HG03378 (cell line): Measurements from ENCODE around the gene PDGFA.

Experiments
- ATAC-seq: cut with Tn5 transposase; IDR thresholded peaks from one replicate; pipeline ENCODE4 v1.9.1; 2021; ENCODE audit warnings: mild to moderate bottlenecking, moderate library complexity; ENCODE audit not compliant: unreplicated experiment

The PDGFA gene

GRCh38 chr7:505171-505570 lies 14.5 kb downstream of the PDGFA start:
- ATAC-seq: no peak

- ATAC-seq: no peak
Measured at GRCh38 chr7:504221-505111, 15.2 kb downstream of the PDGFA start.

DNA sequence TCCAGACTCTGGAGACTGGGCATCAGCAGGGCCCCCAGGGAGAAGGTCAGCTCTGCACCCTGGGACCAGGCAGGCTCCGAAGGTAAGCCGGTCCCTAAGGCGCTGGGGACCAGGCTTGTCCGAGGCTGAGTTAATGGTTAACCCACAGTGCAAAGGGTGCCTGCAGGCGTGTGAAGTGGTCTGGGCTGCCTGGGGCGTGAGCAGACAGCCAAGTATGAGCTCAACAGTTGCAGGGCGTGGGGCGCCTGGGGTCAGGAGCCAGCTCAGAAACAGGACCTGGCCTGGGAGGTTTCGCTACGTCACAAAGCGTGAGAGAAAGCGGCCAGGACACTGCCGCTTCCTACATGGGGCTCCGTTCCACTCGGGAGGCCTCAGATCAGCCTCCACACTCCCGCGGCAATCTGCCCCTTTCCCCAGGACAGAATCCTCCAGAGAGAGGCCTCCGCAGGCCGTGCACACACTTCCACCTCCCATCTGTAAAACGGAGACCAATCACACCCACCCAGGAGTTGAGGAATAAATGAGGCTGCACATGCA lies 16.0 kb downstream of the PDGFA start:
- ATAC-seq: no peak

DNA sequence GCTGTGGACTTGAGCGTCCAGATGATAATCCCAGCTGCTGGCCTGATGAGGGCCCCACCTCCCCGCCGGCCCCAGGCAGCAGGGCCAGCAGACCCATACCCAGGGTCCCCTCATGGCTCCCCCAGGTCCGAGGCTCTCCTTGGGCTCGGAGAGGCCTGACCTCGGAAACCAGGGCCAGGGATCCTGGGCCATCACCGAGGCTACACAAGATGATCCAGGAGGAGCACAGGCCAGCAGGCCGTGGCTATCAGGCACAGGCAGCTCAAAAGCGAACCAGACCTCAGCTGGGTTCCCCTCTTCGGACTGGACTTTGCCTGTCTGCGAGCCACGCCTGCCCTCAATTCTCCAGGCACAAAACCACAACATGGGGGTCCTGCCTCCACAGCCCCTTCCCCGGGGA lies 17.4 kb downstream of the PDGFA start:
- no peak for ATAC-seq

DNA sequence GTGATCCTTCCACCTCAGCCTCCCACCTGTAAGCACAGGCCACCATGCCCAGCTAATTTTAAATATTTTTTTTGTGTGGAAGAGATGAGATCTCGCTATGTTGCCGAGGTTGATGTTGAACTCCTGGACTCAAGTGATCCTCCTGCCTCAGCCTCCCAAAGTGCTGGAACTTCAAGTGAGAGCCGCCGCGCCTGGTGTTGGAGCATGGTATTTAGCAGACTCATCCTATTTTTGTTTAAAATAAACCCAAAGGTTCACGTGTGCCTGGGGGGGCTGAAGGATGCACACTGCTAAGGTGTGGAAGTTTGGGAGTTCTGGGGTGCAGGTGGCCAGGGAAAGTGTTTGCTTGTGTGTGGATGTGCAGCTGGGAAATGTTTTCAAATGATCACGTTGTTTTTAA lies 18.1 kb downstream of the PDGFA start:
- no peak for ATAC-seq

GRCh38 chr7:500521-501420 lies 18.9 kb downstream of the PDGFA start:
- ATAC-seq: no peak

GRCh38 chr7:499853-500485 lies 19.7 kb downstream of the PDGFA start:
- ATAC-seq: no peak

DNA sequence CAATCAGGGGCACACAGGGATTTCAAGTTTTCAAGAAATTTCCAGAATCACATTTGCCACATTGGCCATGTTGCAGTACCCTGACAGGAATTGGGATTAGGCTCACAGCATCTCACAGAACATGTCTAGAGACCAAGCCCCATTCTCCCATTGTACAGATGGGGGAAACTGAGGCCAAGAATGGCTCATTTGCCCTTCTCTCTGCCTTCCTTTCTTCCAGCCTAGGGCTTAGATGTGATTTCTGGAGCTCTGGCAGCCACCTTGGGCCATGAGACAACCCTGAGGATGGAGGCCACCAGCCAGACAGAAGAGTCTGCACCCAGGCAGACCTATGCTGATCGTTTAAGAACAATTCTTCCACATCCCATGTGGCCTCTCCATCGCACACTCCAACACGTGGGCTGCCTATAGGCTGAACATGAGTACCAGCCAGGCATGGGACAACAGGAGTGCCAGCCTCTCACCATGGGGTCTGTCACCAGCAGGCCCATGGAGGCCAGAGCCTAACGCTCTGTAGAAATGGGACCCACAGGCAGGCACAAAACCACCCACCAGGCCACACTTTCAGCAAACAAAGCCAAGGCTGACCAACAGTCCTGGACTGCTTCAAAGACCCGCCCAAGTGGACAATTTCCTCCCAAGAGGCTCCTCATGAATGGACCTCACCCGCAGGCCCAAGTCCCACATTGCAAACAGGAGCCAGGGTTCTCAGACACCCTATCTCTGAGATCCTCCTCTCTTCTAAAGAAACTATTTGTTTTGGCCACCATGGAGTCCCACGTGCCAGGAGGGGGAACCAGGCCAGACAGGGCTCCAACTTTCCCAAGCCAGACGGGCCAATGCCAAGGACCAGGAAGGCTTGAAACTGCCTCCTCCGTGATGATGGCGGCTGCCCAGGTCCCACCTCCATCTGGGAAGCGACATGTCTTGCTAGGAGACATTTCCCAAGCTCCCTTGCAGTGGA lies 20.7 kb downstream of the PDGFA start:
- ATAC-seq: no peak

DNA sequence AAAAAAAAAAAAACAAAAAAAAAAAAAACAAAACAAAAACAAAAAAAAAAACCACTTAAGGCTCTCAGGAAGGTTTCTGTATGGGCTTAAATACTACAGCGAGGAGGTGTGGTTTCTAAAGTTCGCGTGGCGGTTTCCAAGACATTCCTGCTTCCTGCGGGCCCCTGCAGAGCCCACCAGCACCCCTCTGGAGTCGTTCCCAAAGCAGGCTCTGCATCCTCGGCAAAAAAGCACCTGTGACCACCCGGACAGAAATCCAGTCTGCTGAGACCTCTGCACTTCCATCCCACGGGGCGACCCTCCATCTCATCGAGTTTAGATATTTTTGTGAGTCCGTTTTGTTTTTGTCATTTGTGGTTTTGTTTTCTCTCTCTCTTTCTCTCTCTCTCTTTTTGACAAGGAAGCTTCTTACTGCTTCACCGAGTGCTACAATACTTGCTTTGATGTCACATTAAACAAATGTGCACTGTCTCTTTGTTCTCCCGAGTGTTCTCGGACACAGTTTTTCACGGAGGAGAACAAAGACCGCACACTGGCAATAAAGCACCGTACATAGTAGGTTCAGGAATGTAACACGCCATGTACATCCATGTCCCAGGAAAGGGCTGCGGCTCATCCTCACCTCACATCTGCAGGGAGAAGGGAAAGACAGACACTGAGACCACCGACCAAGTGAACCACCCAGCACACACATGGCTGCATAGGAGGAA lies 21.5 kb downstream of the PDGFA start:
- ATAC-seq: no peak

DNA sequence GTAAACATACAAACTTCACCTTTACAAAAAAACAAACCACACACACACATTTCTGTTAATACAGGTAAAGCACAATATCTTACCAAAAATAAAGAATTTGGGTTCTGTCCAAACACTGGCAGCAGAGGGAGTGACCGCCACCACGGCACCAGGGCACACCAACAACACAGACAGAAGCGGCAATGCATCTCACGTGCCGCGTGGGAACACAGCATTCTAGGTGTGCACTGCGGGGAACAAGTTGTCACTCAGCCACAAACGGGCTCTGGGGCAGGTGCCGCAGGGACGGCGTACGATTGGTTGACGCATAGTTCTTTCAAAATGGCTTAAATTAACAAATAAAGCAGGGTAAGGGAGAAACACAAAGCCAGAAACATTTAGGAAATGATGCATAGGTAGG lies 22.3 kb downstream of the PDGFA start:
- no peak for ATAC-seq

GRCh38 chr7:496528-497295 lies 22.9 kb downstream of the PDGFA start:
- no peak for ATAC-seq

GRCh38 chr7:495761-496321 lies 23.8 kb downstream of the PDGFA start:
- ATAC-seq: no peak

DNA sequence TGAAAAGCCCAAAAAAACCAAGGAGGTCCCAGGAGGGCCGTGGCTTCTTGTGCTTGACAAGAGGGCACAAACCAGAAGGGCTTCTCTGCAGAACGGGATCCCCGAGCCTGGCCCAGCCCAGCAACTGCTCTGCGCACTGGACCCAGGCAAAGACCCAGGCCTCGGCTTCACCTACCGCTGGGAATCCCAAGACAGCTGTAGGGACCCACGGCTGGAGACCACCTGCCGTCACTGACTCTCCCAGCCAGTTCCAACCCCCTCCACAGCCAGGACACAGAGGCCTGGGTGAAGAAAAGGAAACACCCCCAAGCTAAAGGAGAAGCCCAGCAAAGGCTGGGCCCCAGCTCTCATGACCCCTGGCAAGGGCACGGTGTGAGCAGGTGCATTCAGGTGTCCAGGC lies 24.3 kb downstream of the PDGFA start:
- no peak for ATAC-seq

- no peak for ATAC-seq
Measured at GRCh38 chr7:494906-495305, 24.7 kb downstream of the PDGFA start.

DNA sequence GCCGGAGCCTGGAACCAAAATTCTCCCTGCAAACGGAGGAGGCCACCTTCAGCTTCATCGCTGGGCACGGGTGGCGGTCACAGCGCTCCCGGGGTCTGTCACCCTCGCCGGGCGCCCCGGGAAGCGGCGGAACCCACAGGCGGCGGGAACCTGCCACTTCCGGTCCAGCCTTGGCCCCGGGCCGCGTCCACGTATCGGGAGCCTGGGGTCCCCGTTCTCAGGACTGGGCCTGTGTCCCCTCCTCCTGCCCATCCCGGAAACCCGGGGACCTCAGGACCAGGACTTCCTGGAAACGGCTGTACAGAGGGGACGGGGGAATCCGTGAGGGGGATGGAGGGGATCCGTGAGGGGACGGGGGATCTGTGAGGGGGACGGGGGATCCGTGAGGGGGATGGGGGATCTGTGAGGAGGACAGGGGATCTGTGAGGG lies 25.4 kb downstream of the PDGFA start:
- no peak for ATAC-seq

DNA sequence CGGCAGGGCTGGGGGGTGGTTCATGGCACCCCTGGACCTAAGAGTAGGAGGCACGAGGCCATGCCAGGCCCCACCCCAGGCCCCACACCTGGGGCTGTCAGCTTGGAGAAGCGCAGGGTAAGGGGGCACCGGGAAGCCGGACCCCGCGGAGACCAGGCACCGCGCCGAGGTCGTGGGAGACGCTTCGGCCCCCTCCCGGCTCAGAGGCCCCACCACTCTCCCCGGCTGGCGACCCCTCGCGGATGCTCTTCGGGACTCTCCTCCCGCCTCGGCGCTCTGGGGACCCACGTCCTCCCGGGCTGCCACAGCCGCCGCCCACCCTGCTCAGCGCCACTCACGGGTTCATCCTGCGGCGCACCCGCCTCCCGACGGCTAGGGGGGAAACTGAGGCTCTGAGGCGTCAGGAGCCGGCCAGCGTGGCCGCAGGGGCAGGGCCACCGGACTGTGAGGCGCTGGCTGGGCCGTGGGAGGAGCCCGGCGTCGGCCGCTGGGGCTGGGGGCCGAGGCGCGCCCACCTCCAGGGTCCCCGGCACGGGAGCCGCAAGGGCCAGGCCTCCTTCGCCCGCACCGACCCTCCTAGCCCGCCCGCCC lies 25.9 kb downstream of the PDGFA start:
- ATAC-seq: no peak

DNA sequence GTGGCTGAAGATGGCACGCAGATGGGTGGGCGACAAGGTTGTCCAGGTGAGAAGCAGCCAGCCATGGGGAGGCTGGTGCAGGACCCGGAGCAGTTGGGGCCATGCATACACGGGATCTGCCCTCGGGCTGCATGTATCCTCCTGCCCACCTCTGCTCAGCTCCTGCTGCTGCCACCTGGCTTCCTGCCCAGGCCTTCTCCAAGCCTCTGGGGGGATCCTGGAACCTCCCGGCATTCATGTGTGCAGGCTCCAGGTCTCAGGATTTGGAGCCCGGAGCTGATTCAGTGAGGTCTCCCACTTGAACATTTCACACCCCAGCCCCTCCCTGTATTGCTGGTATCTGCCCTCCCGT lies 27.0 kb downstream of the PDGFA start:
- ATAC-seq: no peak
